HL-60 (cell line): Measurements from ENCODE around the gene SP3.
A peak's percentile ranks its signal among the peaks of the same experiment; 100 is the strongest.

Source experiments
- DNase-seq, 2 experiments: peaks; one replicate each; pipeline ENCODE4 v3.0.0-alpha.2; 2010 to 2020; ENCODE audit warnings: low read depth in 1 of 2, low spot score in 1 of 2
- H3K27ac ChIP-seq: fragments of 250-450 bp; sonication (Bioruptor Pico); replicated peaks from 2 replicates; pipeline ENCODE4 v1.5.1; 2020; ENCODE audit warnings: mild to moderate bottlenecking, moderate library complexity
- H3K27me3 ChIP-seq: fragments of 250-450 bp; sonication (Bioruptor Pico); 2 replicates; pipeline ENCODE4 v1.5.1; 2021; ENCODE audit warnings: mild to moderate bottlenecking, moderate library complexity; ENCODE audit not compliant: insufficient read depth, poor library complexity, severe bottlenecking
- H3K4me3 ChIP-seq: replicated peaks from 2 replicates; pipeline ENCODE4 v1.5.1; 2011; ENCODE audit warnings: mild to moderate bottlenecking, control low read depth, low read length; ENCODE audit not compliant: insufficient read depth
- CTCF ChIP-seq: IDR thresholded peaks from one replicate; pipeline ENCODE4 v1.5.1; 2011; ENCODE audit warnings: low read length, control low read depth, inconsistent platforms; ENCODE audit not compliant: insufficient read depth
- GABPA ChIP-seq: IDR thresholded peaks from 2 replicates; pipeline ENCODE4 v1.6.1; 2012; ENCODE audit warnings: low read depth
- POLR2AphosphoS5 ChIP-seq: IDR thresholded peaks from 2 replicates; pipeline ENCODE4 v1.6.1; 2012; ENCODE audit warnings: low read depth
- REST ChIP-seq: IDR thresholded peaks from 2 replicates; pipeline ENCODE4 v1.6.1; 2012; ENCODE audit warnings: low read depth; ENCODE audit not compliant: insufficient replicate concordance
- SPI1 ChIP-seq: IDR thresholded peaks from 2 replicates; pipeline ENCODE4 v1.6.1; 2012; ENCODE audit warnings: low read depth, mild to moderate bottlenecking, borderline replicate concordance

SP3 gene

GRCh38 chr2:173874894-173875237, 90.3 kb downstream of the SP3 start:
- peak; percentile 38; the same call in 1 of the 2 replicates for TF ChIP-seq SPI1
- TF ChIP-seq REST = no peak
- TF ChIP-seq POLR2AphosphoS5 = no peak
- TF ChIP-seq CTCF = no peak
- no peak for TF ChIP-seq GABPA
- peak overlapping the region; percentile 57 for H3K27ac ChIP-seq

GRCh38 chr2:173874003-173874893, 90.9 kb downstream of the SP3 start:
- no peak for DNase-seq
- peaks cover 2% of the 10 kb centered on the region for H3K27me3 ChIP-seq
- TF ChIP-seq POLR2AphosphoS5 (no peak), REST (no peak), GABPA (no peak), CTCF (no peak), SPI1 (no peak)
- H3K4me3 ChIP-seq = no peak overlapping the region
- peak overlapping the region; percentile 49 for H3K27ac ChIP-seq

More at GRCh38 chr2:173874894-173875237, 90.3 kb downstream of the SP3 start:
- H3K4me3 ChIP-seq = no peak overlapping the region
- peak in 1 of 2 experiments; percentile 41 for DNase-seq
- peaks cover 2% of the 10 kb centered on the region for H3K27me3 ChIP-seq

- DNase-seq = no peak
- Histone ChIP-seq H3K27me3 (peaks cover 2% of the 10 kb centered on the region), H3K27ac (no peak overlapping the region), H3K4me3 (no peak overlapping the region)
- no peak for TF ChIP-seq REST
- TF ChIP-seq GABPA = no peak
- no peak for TF ChIP-seq CTCF
- no peak for TF ChIP-seq SPI1
- TF ChIP-seq POLR2AphosphoS5 = no peak
Observed at GRCh38 chr2:173872714-173873113, 92.5 kb downstream of the SP3 start.
